NAMALWA (cell line): ENCODE results near the gene CDADC1.
"Not testable (repeated sequence)": the region's sequence is repeated elsewhere in the genome, so short reads cannot be mapped to it uniquely, and the experiment has no call there.

ENCODE experiments used
- DNase-seq: peaks from one replicate; pipeline ENCODE4 v3.0.0-alpha.2; 2015; ENCODE audit warnings: low spot score

Gene CDADC1

DNA sequence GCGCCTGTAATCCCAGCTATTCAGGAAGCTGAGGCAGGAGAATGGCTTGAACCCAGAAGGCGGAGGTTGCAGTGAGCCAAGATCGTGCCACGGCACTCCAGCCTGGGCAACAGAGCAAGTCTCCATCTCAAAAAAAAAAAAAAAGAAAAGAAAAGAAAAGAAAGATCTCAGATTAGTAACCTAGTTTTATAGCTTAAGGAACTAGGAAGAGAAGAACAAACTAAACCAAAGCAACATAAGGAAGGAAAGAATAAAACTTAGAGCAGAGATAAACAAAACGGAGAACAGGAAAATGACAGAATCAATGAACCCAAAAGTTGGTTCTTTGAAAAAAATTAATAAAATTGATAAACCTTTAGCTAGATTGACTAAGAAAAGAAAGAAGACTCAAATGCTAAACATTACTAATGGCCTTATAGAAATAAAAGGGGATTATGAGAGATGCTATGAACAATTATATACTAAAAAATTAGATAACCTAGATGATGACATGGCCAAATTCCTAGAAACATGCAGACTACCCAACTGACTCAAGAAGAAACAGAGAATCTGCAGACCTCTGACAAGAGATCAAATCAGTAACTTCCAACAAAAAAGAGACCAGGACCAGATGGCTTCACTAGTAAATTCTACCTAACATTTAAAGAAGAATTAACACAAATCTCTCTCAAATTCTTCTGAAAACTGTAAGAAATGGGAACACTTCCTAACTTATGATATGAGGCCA is 68.2 kb downstream of the CDADC1 start:
- no peak for DNase-seq

DNA sequence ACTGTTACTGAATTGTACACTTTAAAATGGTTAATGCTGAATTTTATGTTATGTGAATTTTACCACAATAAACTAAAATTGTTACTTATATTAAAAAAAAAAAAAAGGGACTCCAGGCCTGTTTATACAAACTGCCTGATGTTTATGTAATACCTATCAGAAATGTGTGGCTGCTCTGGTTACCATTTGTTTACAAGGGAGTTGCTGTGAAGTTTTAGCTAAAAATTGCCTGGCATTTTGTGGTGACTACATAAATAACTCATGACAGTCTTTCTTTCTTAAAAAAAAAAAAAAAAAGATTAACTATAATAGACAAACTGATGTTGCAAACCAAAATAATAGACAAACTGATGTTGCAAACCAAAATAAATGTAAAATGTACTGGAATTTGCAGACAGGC is 71.8 kb downstream of the CDADC1 start:
- DNase-seq = no peak

DNA sequence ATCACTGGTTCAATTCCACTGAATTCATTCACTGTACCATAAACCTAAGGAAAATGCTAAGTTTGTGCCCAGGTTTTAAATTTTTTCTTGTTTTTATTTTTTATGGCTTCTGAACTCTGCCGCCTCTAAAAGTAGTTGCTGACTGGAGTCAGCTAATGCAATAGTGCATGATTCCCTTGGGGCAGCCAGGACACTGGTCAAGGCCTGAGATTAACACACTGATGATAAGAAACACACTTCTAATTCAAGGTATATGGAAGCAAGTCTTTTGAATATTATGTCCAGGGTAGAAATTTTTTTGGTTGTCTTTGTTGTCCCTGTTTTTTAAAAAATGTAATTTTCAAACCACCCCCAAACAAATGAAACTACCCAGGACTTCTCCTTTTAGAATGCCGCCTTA is 72.2 kb downstream of the CDADC1 start:
- DNase-seq = no peak

DNA sequence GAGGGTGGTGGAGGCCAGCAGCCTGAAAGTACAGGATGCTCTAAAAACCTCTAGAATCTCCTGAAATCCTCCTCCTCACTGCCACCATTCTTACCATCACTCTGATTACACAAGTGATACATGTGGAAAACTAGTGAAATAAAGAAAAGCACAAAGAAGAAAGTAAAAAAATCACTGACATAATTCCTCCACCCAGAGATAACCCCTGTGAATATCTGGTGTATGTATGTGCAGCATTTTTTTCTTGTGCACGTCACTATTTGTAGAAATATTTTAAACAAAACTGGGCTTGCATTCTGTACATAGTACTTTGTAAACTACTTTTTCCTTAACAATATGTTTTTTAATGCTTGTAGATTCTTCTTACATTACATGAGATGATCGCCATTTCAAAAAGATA is 73.2 kb downstream of the CDADC1 start:
- DNase-seq = no peak

DNA sequence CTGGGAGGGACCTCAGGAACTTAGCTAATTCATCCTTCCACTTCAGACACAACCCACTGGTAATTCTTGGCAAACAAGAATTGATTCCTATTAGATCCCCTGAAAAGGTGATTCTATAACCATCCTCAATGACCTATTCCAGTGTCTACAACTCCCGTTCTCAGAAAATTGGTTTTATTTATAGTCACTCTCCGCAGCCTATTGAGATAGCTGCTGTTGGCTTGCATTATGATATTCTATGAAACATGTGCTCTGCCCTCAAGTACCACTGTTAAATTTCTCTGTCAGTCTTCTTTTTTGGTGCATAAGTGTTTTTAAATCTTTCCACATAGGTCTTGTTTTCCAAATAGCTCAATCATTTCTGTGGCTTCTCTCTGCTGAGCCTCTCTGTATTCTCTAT is 75.0 kb downstream of the CDADC1 start:
- no peak for DNase-seq

DNA sequence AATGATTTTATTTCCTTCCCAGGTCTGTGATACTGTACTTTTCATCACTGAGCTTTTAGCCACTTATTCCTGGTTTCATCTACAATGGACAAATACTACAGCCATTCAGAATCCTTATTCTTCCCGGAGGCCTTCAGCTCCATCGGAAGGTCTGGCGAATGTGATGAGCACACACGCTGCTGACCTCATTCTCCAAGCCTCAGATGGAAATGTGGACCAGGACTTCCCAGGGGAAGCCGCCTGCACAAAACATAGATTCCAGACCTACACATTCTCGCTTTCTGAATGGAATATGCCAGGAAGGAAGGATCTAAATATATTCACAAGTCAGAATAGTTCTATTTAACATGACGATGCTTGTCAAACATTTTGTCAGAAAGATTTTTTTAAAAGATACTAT is 75.6 kb downstream of the CDADC1 start:
- no peak for DNase-seq

DNA sequence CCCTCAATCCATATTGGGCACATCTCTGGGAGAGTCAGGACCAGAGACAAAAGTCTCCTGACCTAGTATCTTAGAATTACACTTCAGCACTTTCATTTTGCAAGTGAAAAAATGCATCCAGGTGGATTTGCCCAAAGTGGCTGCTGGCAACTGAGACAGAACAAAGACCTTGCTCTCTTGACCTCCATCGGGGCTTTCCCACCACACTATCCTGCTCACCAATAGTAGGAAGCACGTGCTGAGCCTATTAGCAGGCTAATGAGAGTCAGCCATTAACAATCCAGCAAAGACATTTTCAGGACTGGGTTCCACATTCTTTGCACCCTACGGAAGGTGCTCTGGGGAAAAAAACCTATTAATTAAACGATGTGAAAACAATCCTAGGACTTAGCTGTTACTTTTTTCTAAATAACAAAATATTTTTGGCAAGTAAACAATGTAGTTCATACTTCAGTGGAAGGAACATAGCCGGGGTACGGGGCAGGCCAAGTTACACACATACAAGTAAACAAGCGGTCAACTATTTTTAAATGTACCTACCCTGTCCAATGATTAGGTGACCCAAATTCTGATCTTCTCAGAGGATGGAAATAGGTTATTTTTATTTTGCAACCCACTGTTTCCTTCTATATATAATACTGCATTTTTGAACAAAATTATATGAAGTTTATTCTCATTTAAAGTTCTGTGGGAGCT is 78.6 kb downstream of the CDADC1 start:
- no peak for DNase-seq

DNA sequence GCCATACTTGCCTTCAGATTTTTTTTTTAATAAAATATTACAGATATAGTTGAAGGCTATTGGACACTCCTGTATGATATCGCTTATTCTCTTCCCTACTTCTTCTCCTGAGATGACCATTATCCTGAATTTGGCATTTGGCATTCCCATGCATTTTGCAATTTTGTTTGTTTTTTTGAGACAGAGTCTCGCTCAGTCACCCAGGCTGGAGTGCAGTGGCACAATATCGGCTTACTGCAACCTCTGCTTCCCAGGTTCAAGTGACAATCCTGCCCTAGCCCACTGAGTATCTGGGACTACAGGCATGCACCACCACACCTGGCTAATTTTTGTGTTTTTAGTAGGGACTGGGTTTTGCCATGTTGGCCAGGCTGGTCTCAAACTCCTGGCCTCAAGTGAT is 79.4 kb downstream of the CDADC1 start:
- DNase-seq = not testable (repeated sequence)

DNA sequence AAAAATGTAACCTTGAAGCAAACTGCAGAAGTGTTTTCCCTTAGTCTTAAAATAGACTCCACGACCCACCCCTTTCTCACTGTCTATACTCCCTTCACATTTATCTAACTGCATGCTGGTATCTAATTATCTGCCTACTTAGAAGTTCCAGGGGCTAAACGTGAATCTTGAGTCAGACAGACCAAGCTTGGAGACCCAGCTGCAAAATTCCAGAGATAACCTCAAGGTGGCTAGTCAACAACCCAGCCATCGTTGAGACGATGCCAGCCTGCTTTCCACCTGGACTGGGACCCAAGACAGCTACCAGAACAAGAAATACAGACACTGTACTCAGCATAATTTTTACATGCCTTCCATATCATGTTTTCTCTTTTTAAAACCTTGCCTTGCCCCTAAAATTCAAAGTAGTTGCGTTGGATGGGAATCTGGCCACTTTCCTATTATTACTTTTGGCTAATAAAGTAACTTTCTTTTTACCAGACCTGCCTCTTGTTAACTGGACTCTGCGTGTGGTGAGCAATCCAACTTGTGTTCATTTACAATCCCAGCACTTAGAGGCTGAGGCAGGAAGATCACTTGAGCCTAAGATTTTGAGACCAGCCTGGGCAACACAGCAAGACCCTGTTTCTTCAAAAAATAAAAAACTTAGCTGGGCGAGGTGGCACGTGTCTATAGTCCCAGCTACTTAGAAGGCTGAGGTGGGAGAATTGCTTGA is 82.3 kb downstream of the CDADC1 start:
- no peak for DNase-seq

DNA sequence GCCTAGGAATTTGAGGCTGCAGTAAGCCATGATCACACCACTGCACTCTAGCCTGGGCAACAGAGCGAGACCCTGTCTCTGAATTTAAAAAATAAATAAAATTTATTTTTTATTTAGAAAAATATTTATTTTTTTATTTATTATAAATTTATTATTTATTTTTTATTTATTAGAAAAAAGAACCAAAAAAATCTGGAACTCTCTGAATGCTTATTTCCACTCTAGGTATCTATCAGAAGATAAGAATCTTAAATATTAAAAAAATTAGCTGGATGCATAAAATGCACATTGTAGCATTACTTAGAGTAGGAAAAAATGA is 82.8 kb downstream of the CDADC1 start:
- no peak for DNase-seq

DNA sequence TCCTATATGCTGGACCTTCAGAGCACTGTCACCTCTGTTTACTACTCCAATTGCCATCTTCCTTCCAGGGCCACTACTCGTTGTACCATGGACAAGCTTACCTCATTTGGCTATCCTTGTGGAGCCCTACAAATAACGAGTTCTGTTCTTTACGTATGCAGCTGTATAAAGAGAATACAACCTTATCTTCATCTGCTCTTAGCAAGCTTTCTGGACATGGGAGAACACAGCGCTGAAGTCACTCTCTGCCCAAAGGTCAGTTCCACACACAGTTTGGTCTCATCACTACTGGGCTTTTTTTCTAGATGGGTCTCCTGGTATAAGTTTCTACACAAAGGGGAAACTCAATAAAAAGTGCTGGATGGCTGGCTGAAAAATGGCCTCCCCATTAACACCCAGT is 88.9 kb downstream of the CDADC1 start:
- DNase-seq = no peak

DNA sequence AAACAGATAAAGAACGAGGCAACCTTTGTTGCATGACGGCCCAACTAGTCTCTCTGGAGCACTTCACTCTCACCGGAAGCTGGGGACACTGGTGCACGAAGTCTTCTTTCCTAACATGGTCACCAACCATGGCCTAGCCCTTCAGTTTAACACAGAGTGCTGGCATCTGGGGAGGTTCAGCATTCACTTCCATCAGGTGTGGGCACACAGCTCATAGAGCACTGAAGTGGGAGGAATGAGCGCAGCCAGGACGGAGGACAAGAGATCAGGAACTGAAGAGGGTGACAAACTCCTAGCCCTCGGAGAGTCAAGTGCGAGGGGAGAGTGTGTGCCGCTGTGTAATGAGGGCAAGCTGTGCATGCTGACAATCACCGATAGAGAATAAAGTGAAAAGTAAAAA is 92.4 kb downstream of the CDADC1 start:
- DNase-seq = no peak

DNA sequence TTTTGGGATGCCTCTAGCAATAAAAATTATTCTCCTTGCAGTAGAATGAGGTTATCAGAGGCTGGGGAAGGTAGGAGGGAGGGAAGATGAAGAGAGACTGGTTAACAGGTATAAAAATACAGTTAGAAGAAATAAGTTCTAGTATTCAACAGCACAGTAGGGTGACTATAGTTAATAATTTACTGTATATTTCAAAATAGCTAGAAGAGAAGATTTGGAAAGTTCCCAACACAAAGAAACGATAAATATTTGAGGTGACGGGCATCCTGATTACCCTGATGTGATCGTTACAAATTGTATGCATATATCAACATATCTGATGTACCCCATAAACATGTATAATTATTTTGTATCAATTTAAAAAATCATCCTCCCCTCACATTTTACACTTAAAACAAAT is 93.8 kb downstream of the CDADC1 start:
- no peak for DNase-seq

DNA sequence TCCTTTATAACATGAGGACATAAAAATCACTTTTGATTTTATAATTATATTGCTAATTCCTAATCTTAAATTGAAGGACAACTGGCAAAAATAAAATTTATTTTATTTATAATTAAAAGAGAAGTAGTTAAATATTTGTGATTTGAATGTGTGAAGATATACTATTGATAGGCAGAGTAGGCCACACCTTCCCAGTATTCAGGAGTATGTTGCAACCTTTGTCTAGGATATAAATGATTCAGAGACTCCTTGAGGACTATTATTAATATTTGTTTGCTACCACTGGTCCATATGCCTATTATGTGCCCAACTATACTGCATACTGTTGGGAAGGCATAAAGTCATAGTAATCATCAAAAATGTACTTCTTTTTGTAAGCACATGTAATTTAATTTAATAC is 94.2 kb downstream of the CDADC1 start:
- no peak for DNase-seq

DNA sequence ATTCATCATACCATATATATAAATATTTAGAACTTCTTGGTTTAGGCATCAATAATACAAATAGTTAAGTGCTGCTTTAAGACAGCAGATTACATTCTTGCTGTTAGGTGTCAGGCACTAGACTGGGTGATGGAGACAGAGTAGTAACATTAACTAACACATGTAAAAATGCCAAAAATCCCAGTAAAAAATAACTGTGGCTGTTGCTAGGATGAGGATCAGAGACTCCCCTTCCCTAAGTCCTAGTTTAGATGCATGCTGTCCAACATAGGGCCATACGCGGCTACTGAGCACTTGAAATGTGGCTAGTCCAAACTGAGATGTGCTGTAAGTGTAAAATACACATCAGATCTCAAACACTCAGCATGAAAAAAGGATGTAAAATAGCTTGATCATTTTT is 94.7 kb downstream of the CDADC1 start:
- DNase-seq = no peak
